HEK293T (cell line): ENCODE measurements around the gene VWA8.

Source experiments
- FOXK2 ChIP-seq: fragments of 450-650 bp; IDR thresholded peaks from 2 replicates; pipeline ENCODE4 v1.6.1; 2016; ENCODE audit warnings: mild to moderate bottlenecking
- SP1 ChIP-seq: fragments of 450-650 bp; IDR thresholded peaks from 2 replicates; pipeline ENCODE4 v1.6.1; 2017
- SUZ12 ChIP-seq: fragments of 450-650 bp; IDR thresholded peaks from 2 replicates; pipeline ENCODE4 v1.6.1; 2016; ENCODE audit warnings: mild to moderate bottlenecking
- TARDBP ChIP-seq: fragments of 450-650 bp; IDR thresholded peaks from 2 replicates; pipeline ENCODE4 v1.6.1; 2016

DNA sequence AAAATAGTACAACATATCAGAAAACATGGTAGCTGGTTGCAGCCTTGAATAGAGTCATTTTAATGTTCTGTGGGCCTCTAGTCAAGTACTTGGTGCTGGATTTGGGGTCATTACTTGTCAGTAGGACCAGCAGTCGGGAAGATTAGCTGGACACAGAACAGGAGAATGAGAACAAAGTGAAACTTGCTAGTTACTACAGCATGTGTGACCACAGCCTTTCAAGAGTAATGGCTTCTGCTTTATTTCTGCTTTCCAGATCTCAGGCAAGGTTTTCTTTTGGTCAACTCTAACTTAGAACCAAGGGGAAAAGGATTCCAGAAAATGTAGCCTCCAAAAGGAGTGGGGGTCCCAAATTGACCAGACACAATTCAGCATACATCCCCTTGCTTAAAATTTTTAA, 17.1 kb upstream of the VWA8 start:
- TF ChIP-seq SP1, result no peak
- TF ChIP-seq SUZ12, result no peak
- no peak for TF ChIP-seq TARDBP
- TF ChIP-seq FOXK2, result no peak
